Suprapubic skin (tissue), 4 donors: ENCODE measurements around the gene SELENOI. TPM values are rescaled to one million over a fixed set of nuclear protein-coding genes. Genes with fewer than 3 reads are reported as not detected.

Source experiments
- DNase-seq, 2 donors: peaks; one replicate each; pipeline ENCODE4 v3.0.0-alpha.2; 2019; ENCODE audit warnings: low spot score in 2 of 2
- H3K27ac ChIP-seq: fragments of 200-600 bp; sonication (generic); one replicate; pipeline ENCODE4 v1.5.1; 2019
- H3K27me3 ChIP-seq: fragments of 200-600 bp; sonication (generic); one replicate; pipeline ENCODE4 v1.5.1; 2019
- H3K36me3 ChIP-seq: fragments of 200-600 bp; sonication (generic); one replicate; pipeline ENCODE4 v1.5.1; 2019
- H3K4me1 ChIP-seq: fragments of 200-600 bp; sonication (generic); one replicate; pipeline ENCODE4 v1.5.1; 2019
- H3K4me3 ChIP-seq: fragments of 200-600 bp; sonication (generic); one replicate; pipeline ENCODE4 v1.5.1; 2019; ENCODE audit warnings: mild to moderate bottlenecking
- H3K9me3 ChIP-seq: fragments of 200-600 bp; sonication (generic); one replicate; pipeline ENCODE4 v1.5.1; 2019
- EP300 ChIP-seq: sonication (generic); formaldehyde crosslinking; IDR thresholded peaks from one replicate; pipeline ENCODE4 v1.6.1; 2017; ENCODE audit warnings: antibody characterized with exemption
- POLR2A ChIP-seq, 2 donors: fragments of 450-650 bp; IDR thresholded peaks; one replicate each; pipeline ENCODE4 v1.6.1; 2017; ENCODE audit warnings: antibody characterized with exemption in 2 of 2, mild to moderate bottlenecking in 2 of 2, moderate library complexity in 2 of 2
- POLR2AphosphoS5 ChIP-seq, 3 donors: sonication (generic); formaldehyde crosslinking; IDR thresholded peaks; one replicate each; pipeline ENCODE4 v1.6.1; 2017; ENCODE audit warnings: antibody characterized with exemption in 3 of 3
- WGBS: methylation state at CpG from one replicate; pipeline ENCODE4 v1.1.5; 2018; 5-methylcytosine and 5-hydroxymethylcytosine counted together
- total RNA-seq, 4 donors: library from RNA; depleted of rRNA; stranded (reverse); fragments of >200 nt; gene quantifications; one replicate each; pipeline ENCODE4 v1.1.0, GENCODE V29; 2016
- TF ChIP-seq, protein P1 (sequence below), 2 donors: fragments of 200-600 bp in 1 of 2; fragments of 450-650 bp in 1 of 2; sonication (generic) in 1 of 2; IDR thresholded peaks; one replicate each; pipeline ENCODE4 v1.5.1; 2016 to 2019; ENCODE audit warnings: antibody characterized with exemption in 2 of 2, mild to moderate bottlenecking in 1 of 2, moderate library complexity in 1 of 2

The SELENOI gene
- total RNA-seq, 4 donors from 2014 or later: 23.1 to 41.9 (median 39.4) TPM

DNA sequence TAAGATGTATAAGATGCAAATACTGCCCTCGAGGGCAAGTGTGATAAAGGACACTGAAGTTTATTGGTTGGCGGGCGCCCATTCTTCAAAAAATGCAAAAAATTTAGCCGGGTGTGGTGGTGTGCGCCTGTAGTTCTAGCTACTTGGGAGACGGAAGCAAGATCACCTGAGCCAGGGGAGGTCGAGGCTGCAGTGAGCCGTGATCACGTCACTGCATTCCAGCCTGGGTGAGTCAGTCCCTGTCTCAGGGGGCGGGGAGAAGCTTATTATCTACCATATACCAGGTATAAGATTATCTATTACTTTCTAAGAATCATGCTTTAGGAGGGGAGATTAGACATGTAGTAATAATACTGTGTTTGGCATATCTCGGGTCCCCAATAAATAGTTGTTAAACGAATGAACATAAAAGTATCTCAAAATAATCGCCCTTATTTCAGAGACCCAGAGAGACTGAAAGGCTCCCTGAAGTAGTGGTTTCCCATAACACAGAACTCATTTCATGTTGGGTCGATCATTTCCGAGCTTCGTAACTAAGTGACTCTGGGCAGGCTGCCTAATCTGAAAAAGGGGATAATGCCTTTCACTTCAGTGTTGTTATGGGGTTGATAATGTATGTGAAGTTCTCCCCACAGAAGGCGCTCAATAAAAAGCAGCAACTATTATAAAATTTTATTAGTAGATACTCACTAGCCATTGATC, 1.2 kb upstream of the SELENOI start:
- no peaks in the 10 kb centered on the region for H3K9me3 ChIP-seq
- H3K27me3 ChIP-seq: no peaks in the 10 kb centered on the region
- no peaks in the 10 kb centered on the region for H3K36me3 ChIP-seq
- 36% methylated on average over 17 of the region's 17 CpGs for WGBS
- no peak for DNase-seq
- peak overlapping the region; percentile 83 for H3K4me3 ChIP-seq
- no peak for TF ChIP-seq POLR2A (IDR thresholded peaks at IDR 0.05)
- no peak for TF ChIP-seq EP300
- peak overlapping the region; percentile 89 for H3K27ac ChIP-seq
- H3K4me1 ChIP-seq: peaks cover 31% of the 10 kb centered on the region

DNA sequence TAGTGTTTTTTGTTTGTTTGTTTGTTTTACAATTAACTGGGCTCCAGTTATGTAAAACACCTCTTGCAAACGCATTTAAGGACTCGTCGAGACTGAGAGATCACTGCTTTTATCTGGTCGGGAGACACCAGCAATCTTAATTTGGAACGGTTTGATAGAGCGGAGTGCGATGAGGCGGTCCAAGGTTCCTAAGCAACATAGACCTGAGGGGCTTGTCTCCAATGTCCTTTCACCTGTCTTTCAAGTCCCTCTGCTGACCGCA, 729 bp upstream of the SELENOI start:
- H3K27me3 ChIP-seq: no peaks in the 10 kb centered on the region
- peak overlapping the region; percentile 83 for H3K4me3 ChIP-seq
- under 1% methylated on average over 9 of the region's 9 CpGs for WGBS
- no peaks in the 10 kb centered on the region for H3K9me3 ChIP-seq
- no peaks in the 10 kb centered on the region for H3K36me3 ChIP-seq
- DNase-seq: no peak
- peaks cover 31% of the 10 kb centered on the region for H3K4me1 ChIP-seq
- TF ChIP-seq POLR2AphosphoS5 (IDR thresholded peaks at IDR 0.05): no peak
- TF ChIP-seq, protein P1, sequence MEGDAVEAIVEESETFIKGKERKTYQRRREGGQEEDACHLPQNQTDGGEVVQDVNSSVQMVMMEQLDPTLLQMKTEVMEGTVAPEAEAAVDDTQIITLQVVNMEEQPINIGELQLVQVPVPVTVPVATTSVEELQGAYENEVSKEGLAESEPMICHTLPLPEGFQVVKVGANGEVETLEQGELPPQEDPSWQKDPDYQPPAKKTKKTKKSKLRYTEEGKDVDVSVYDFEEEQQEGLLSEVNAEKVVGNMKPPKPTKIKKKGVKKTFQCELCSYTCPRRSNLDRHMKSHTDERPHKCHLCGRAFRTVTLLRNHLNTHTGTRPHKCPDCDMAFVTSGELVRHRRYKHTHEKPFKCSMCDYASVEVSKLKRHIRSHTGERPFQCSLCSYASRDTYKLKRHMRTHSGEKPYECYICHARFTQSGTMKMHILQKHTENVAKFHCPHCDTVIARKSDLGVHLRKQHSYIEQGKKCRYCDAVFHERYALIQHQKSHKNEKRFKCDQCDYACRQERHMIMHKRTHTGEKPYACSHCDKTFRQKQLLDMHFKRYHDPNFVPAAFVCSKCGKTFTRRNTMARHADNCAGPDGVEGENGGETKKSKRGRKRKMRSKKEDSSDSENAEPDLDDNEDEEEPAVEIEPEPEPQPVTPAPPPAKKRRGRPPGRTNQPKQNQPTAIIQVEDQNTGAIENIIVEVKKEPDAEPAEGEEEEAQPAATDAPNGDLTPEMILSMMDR (IDR thresholded peaks at IDR 0.05): no peak
- TF ChIP-seq POLR2A (IDR thresholded peaks at IDR 0.05): no peak
- no peak for TF ChIP-seq EP300
- H3K27ac ChIP-seq: peak overlapping the region; percentile 89

DNA sequence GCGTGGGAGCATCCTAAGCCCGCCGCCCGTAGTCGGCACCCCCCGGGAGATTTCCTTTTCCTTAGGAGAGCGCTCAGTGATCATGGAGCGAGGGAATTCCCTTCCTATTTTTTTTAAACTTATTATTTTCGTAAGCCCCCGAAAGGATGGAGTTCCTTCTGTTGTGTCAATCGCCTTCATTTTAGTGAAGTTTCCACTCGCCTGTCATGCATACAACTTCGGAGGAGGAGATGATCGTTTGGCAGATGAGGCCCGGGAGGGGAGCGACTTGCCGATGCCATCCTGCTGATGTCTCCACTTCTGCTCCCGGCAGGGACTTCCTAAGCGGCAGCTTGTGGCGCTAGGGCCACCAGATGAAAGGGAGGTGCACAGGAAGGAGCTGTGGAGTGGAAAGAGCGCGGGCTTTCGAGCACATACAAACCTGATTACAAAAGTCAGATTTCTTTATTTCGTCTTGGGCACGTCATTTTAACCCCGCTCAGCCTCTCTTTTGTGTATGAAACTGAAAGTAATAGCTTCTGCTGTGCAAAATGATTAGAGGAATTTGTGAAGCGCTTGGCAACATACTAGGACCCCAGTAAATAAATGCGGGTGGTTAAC, 611 bp downstream of the SELENOI start, which contains the start of gene ADGRF3:
TSS of gene ADGRF3 (minus strand) at position 336 of the 600 bp plus-strand sequence. CDS start 555 bp downstream, outside the sequence.
- Histone ChIP-seq H3K4me1 (peaks cover 31% of the 10 kb centered on the region), H3K4me3 (peak within 1 kb of the TSS; percentile 83), H3K9me3 (no peaks in the 10 kb centered on the region), H3K36me3 (no peaks in the 10 kb centered on the region), H3K27ac (peak within 1 kb of the TSS; percentile 89), H3K27me3 (no peaks in the 10 kb centered on the region)
- DNase-seq: peak in 1 of 2 donors; percentile 79
- TF ChIP-seq POLR2A (IDR thresholded peaks at IDR 0.05): no peak
- no peak for TF ChIP-seq POLR2AphosphoS5 (IDR thresholded peaks at IDR 0.05)
- TF ChIP-seq, protein P1 (IDR thresholded peaks at IDR 0.05): no peak
- no peak for TF ChIP-seq EP300
- WGBS: 0% methylated on average over 22 of the region's 28 CpGs

DNA sequence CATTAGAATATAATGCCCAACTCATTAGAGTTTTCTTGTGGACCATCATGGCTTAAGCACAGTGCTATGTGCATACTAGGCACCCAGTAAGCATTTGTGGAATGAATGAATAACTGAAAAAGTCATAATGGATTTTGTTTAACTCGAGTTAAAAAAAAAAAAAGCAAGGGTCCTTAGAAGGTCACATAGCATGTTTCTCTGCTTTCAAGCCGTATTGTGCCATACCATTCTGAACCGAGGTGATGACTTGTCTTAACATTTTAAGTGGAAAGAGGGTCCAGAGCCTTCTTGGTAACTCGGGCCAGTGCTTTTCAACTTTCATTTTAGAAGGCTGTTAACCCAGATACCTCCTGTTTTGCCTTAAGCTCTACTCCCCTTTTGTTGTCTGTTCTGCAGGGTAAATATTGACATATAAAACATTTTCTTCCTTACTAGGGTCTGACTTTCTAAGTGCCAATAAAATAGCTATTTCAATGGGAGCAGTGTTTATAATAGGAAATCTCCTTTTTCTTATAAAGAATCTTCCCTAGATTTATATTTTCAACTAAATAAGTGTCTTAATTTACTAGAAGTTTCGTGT, 1.4 kb downstream of the SELENOI start:
- peak overlapping the region; percentile 89 for H3K27ac ChIP-seq
- H3K36me3 ChIP-seq: no peaks in the 10 kb centered on the region
- H3K4me1 ChIP-seq: peaks cover 34% of the 10 kb centered on the region
- TF ChIP-seq, protein P1 (IDR thresholded peaks at IDR 0.05): no peak
- TF ChIP-seq POLR2A (IDR thresholded peaks at IDR 0.05) (no peak), POLR2AphosphoS5 (IDR thresholded peaks at IDR 0.05) (no peak), EP300 (no peak)
- no peak for DNase-seq
- H3K4me3 ChIP-seq: peak overlapping the region; percentile 83
- H3K9me3 ChIP-seq: no peaks in the 10 kb centered on the region
- no peaks in the 10 kb centered on the region for H3K27me3 ChIP-seq
- 20% methylated on average over 5 of the region's 5 CpGs for WGBS

DNA sequence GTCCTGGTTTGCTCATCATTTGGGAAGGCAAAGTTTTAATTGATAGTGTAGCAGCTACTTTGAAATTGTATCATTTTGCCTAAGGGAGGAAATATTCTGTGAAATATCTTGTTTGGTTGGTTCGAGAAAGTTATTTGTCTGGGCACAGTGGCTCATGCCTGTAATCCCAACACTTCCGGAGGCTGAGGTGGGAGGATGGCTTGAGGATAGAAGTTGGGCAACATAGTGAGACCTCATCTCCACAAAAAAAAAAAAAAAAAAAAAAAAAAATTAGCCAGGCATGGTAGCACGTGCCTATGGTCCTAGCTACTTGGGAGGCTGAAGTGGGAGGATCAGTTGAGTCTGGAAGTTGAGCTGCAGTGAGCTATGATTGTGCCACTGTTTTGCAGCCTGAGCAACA, 3.7 kb downstream of the SELENOI start:
- Histone ChIP-seq H3K36me3 (no peaks in the 10 kb centered on the region), H3K27ac (no peak overlapping the region), H3K9me3 (no peaks in the 10 kb centered on the region), H3K4me3 (no peak overlapping the region), H3K4me1 (peaks cover 40% of the 10 kb centered on the region), H3K27me3 (no peaks in the 10 kb centered on the region)
- WGBS: 47% methylated on average over 3 of the region's 3 CpGs
- no peak for DNase-seq
- no peak for TF ChIP-seq EP300
- TF ChIP-seq POLR2AphosphoS5 (IDR thresholded peaks at IDR 0.05): no peak
- TF ChIP-seq, protein P1 (IDR thresholded peaks at IDR 0.05): no peak
- no peak for TF ChIP-seq POLR2A (IDR thresholded peaks at IDR 0.05)
